Body of pancreas (tissue), 4 donors: ENCODE measurements around the gene DELE1.

ENCODE experiments used
- POLR2A ChIP-seq, 3 donors: fragments of 450-650 bp; IDR thresholded peaks; one replicate each; pipeline ENCODE4 v1.6.1; 2016; ENCODE audit warnings: antibody characterized with exemption in 3 of 3, mild to moderate bottlenecking in 2 of 3
- TF ChIP-seq, protein P1 (sequence below), 7 experiments: fragments of 450-650 bp in 4 of 7; fragments of 200-600 bp in 3 of 7; sonication (generic) in 3 of 7; IDR thresholded peaks; one replicate each; pipeline ENCODE4 v1.5.1; 2016 to 2019; ENCODE audit warnings: antibody characterized with exemption in 7 of 7

- TF ChIP-seq, protein P1, sequence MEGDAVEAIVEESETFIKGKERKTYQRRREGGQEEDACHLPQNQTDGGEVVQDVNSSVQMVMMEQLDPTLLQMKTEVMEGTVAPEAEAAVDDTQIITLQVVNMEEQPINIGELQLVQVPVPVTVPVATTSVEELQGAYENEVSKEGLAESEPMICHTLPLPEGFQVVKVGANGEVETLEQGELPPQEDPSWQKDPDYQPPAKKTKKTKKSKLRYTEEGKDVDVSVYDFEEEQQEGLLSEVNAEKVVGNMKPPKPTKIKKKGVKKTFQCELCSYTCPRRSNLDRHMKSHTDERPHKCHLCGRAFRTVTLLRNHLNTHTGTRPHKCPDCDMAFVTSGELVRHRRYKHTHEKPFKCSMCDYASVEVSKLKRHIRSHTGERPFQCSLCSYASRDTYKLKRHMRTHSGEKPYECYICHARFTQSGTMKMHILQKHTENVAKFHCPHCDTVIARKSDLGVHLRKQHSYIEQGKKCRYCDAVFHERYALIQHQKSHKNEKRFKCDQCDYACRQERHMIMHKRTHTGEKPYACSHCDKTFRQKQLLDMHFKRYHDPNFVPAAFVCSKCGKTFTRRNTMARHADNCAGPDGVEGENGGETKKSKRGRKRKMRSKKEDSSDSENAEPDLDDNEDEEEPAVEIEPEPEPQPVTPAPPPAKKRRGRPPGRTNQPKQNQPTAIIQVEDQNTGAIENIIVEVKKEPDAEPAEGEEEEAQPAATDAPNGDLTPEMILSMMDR (IDR thresholded peaks at IDR 0.05) = no peak
- TF ChIP-seq POLR2A (IDR thresholded peaks at IDR 0.05) = no peak
Observed at GRCh38 chr5:141920771-141921170, 2.9 kb upstream of the DELE1 start.
